Ecto neural progenitor cell (in vitro differentiated cells): ENCODE data around the gene MMP15.
"Not testable (repeated sequence)": the region's sequence is repeated elsewhere in the genome, so short reads cannot be mapped to it uniquely, and the experiment has no call there.

ENCODE experiments used
- DNase-seq: peaks from one replicate; pipeline ENCODE4 v3.0.0-alpha.2; 2018; ENCODE audit warnings: low spot score

MMP15 gene

DNA sequence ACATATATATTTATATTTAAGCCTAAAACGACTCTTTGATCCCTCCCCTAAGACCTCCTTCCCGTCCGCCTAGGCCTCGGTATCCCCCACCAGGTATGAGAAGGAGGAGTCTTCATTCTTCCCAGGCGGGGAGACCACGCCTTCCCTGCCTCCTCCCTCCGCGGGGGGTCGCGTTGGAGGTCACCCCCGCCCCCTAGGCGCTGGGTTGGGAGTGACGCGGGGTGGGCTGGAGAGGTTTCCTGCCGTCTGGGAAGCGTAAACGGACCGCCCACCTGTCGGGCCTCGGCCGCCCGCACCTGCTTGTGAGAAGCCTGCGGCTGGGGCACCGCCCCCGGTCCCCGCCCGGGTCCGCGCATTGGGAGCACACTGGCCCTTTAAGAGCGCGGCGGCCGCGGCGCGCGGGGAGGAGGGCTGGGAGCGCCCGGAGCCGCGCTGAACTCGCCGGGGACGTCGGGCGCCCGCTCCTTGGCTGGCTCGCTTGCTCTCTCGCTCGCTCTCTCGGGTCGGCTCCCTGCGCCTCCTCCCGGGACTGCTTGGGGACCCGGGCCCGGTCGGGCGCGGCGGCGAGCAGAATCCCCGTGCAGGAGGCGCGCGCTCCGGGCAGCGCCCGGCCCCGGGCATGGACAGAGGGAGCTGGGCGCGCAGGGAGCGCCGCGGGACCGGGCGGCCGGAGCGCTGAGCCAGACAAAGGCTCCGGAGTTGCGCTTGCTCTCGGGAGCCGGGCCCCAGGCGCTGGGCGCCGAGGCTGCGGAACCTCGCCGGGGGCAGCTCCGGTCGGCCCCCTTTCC, at the start of gene MMP15:
MMP15 (plus strand) TSS at position 404 of the 788 bp plus-strand sequence. CDS start 597 bp downstream, outside the sequence.
- peak; percentile 89 for DNase-seq

DNA sequence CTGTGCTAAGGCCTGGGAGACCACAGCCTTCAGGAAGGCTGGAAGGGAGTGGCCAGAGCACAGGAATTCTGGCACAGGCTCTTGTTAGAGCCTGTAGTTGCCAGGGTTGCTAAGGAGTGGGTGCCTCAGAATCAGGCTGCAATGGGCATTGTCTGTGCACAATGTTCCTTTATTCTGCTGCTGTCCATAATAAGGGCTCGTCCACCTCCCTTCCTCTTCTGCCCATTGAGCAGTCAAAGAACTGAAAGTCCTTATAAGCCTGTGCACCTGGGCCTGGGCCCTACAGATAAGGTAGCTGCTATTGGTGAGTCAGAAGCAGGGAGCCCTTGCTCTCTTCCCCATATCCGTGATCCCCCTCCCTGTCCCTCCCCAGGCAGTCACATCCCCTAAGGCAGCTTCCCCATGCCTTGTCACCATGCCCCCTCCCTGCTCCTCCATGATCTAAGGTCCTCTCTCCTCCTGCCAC, 49.2 kb upstream of the MMP15 start:
- DNase-seq: no peak

DNA sequence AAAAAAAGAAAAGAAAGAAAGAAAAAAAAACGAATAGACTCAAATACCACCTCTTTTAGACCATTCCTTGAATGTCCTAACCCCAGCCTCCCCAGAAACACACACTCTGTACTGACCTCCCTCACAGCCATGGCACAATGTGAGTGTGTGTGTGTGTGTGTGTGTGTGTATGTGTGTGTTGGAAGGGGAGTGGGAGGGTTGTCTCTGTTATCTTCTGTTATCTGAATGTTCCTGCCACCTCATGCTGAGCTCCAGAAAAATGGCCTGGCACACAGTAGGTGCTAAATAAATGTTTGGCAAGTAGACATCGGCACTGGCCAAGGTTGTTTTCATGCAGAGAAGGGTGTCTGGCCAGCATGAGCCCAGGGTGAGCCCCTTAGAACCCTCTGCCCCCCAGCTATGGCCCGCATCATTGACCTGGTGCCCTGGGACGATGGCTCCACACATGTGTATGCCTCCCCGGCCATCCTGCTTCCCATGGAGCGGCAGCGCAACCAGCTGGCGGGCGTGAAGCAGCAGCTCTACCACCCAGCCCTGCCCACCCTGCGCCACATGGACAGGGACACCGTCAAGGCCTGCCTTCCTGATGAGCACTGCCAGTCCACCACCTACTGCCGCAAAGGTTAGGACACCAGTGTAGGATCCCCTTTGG, 48.0 kb upstream of the MMP15 start:
- no peak for DNase-seq

DNA sequence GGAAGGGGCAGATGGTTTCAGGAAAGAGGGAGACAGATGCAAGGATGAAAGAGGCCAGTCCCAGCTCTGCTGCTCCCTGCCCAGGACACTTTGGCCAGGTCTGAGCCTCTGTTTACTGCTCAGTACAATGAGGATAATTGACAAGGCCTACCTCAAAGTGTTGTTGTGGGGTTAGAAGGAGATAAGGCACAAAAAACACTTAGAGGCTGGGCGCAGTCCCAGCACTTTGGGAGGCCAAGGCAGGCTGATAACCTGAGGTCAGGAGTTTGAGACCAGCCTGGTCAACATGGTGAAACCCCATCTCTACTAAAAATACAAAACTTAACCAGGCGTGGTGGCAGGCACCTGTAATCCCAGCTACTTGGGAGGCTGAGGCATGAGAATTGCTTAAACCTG, 47.5 kb upstream of the MMP15 start:
- not testable (repeated sequence) for DNase-seq

DNA sequence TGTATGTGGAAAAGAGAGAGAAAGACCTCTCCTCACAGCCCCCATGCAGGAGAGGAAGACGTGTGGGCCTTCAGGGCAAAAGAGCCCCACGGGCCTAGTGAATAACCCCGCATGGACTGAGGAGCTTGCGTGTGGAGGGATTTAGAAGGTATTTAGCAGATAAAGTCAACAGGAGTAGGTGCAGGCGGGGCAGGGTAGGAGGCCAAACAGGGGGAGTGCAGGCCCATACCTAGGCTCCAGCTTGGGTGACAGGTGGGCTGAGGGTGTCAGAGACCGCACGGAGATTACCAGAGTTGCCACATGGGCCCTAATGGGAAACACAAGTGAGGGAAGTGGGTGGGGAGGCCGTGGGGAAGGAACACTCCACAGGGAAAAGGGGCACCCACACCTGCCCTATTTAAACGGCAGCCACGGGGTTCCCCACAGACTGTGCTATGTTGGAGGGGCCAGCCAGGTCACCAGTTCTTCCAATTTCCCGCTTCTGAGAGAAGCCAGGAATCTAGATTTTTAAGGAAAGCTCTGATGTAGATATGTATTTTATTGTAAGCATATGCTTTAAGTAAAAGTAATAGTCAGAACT, 46.5 kb upstream of the MMP15 start:
- no peak for DNase-seq

DNA sequence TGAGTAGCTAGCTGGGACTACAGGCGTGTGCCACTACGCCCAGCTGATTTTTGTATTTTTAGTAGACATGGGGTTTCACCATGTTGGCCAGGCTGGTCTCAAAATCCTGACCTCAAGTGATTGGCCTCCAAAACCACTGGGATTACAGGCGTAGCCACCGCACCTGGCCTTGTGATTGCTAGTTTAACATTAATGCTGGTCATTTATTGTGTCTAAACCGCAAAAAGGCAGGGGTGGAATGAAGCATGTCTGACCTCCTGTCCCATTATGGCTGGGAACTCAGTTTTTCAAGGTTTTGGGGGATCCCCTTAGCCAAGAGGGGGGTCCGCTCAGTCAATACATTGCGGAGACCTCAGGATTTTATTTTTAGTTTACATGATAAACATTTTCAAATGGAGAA, 43.9 kb upstream of the MMP15 start:
- DNase-seq: no peak

DNA sequence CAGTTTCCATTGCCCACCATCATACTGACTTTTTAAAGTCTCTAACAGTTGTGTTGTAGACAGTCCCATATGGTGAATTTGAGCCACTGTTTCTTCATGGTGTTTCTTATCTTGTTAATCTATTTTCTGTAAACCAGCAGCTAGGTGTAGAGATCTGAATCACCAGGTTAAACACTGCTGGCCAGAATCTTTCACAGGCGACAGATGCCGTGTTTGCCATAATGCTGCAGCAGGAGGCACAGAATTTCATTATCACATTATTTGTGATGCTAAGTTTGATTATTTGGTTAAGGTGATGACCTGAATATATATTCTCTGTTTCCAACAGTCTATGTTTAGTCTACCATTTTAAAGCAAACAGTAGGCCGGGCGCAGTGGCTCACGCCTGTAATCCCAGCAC, 43.2 kb upstream of the MMP15 start:
- no peak for DNase-seq

DNA sequence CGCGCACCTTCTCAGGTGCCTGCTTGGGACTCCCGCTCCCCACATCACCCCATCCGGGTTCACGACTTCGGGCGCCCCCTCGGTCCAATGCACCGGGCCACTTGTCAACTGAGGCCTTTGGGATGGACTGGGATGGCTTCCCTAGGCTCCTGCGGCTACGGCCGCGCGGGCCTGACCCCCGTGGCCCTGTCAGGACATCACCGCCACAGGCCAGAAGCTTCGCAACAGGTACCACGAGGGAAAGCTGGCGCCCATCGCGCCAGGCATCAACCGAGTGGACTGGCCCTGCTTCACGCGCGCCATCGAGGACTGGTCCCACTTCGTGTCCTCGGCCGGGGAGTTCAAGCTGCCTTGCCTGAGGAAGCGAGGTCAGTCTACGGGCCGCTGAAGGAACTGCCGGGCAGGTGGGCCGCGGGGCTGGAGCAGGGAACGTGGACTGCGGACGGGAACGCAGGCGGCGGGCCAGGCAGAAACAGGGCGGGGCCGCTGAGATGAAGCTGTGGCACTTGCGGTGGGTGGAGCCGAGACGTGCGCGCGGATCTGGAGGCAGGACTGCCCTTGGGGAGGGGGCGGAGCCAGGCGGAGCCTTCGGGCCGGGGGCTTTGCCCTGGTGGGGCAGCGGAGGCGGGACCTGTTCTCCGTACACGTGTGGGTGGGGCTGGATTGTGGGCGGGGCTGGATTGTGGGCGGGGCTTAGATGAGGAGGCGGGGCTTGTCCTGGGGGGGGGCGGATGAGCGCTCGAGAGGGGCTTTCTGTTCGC, 40.9 kb upstream of the MMP15 start:
- DNase-seq: peak; percentile 99

DNA sequence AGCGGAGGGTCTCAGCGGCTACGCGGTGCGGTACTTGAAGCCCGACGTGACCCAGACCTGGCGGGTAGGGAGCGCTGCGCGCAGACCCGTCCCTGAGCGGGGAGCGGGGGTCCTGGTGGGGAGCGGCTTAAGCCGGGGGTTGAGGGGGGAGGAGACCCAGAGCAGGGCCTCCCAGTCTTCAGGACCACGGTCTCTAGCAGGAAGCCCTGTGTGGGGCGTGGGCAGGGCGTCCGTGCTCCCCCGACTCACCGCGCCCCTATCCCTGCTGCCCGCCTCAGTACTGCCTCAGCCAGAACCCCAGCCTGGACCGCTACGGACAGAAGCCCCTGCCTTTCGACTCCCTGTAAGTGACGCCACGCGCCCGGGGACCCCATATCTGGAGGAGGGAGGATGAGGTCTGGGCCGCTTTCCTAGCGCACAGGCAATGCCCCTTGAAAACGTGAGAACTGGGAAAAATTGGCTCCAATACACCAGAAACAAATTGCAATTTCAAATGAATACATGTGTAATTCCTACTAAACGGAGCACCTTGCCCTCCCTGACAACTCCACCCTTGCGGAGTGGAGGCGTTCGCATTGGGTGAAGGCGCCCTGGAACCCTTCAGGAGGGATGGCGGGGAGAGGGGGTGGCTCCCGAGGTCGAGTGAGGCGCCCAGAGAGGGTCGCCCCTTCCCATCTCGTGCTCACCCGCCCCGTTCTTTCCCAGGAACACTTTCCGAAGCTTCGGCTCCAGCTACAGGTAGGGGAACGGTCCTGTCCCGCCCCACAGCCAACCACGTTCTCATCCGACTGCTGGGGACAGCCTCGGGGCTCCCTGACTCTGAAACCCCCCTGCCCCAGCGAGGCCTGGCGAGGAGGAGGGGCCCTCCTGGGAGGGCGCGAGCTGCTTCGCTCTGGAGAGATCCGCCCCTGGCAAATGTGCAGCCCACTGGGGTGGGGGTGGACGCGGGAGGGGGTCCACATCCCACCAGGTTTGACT, 40.1 kb upstream of the MMP15 start:
- no peak for DNase-seq

DNA sequence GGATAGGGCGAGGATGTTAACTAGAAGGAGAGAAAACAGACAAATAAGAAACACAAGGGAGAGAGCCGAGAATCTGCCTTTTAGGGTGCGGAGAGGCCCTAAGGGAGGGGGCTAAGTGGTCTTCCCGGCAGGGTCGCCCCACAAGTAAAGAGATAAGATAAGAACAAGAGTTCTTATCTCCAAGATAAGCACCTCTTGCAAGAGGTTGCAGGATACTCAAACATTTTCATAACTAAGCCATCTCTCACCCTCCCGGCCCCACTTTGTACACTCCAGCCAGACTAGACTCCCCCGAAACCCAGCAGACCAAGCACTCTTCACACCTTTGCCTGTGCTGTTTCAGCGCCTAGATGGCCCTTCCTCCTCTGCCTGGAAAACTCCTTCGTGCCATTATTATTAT, 39.4 kb upstream of the MMP15 start:
- no peak for DNase-seq

DNA sequence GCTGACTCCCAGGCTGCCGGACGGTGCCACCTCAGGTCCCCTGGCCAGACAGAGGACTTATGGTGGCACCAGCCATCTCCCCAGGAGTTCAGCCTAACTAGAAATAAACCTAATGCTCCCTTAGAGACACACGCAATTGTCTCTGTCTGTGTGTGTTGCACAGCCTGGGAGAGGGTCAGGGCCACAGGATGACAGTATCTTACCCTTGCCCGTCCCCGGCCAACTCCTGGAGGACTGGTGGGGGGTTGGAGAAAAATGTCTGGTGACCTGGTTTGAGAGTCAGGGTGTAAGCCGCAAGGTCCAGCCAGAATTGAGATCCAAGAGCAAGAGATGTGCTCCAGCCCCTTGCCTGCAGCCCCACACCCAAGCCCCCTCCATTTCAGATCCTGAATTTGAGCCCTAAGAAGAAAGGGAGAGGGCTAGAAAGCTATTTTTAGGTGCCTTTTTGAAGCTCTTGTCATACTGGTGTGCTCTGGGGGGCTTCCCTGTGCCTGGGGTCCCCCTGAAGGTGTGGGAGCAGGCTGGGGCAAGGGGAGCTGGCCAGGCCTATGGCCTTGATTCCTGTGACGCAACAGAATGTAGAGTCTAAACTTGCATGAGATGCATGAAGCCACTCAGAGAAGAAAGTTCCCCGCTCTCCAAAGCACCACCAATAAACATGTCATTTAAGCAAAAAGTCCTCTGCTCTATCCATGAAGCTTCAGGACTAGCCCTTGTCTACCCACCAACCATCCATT, 37.9 kb upstream of the MMP15 start:
- DNase-seq: no peak

DNA sequence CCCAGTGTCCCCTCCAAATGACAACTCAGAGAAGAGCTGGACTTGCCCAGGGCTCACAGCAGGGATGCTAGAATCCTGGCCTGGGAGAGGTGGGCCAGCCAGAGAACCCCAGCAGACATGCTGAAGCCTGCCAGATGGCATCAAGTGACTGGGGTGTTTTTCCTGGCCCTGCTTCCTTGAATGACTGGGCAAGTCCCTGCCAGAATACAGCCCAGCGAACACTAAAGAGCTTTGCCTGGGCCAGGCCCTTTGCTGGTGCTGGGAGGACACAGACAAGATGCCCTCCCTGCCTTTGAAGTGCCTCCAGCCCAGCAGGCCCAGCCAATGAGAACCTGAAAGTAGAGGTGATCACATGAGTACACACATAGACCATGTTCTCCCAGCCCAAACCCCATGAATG, 36.6 kb upstream of the MMP15 start:
- DNase-seq: no peak

DNA sequence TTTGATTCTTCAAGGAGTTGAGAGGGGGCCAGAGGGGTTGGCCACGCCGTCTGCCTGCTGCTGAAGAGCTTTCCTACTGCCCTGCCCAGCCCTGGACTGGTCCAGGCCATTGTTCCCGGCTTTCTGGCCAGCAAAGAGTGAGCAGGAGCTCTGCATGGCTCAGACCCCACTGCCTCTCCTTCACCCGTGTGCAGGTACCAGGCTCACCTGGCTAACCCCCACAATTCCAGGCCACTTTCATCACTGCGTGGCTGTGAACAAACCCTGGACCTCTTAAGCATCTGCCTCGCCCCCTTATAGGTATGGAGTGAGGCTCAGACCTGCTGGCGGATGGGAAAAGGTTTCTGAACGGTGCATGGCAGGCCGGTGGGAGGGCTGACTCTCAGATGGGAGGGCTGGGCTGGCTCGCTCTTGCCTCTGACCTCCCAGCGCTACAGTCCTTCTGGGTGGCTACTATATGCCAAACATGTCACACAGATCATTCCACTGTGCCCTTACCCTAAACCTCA, 33.9 kb upstream of the MMP15 start:
- DNase-seq: no peak

DNA sequence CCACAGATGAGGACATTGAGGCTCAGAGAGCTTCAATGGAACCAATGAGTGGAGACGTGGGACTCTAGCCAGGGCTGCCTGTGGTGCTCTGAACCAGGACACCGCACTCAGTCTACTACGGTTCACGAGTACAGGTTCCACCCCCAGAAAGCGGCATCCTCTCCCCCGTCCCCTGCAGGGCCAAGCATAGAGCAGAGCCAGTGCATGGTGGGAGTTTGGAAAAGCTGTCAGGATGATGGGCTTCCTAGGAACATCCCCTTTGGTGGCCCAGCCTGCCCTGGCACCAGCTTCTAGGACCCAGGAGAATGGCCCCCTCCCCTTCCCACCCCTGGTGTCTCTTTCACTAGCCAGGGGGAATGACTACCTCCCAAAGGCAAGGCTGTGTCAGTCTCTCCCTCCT, 33.5 kb upstream of the MMP15 start:
- DNase-seq: no peak

DNA sequence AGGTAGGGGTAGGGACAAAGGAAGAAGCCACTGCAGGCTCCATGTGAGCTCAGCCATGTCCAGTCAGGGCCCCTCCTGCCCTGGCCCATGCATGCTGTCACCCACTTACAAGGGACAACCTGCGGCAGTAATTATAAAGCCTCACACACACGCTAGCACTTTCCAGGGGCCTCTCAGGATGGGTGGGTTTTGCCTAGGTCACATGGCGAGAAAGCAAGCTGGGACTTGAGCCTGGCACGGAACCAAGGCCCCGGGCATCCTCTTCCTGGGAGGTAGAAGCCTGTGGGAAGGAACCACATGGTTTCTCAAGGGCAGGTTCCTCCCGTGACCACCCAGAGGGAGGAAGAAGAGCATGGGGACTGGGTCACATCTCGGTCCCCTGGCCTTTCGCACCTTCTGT, 32.1 kb upstream of the MMP15 start:
- no peak for DNase-seq

DNA sequence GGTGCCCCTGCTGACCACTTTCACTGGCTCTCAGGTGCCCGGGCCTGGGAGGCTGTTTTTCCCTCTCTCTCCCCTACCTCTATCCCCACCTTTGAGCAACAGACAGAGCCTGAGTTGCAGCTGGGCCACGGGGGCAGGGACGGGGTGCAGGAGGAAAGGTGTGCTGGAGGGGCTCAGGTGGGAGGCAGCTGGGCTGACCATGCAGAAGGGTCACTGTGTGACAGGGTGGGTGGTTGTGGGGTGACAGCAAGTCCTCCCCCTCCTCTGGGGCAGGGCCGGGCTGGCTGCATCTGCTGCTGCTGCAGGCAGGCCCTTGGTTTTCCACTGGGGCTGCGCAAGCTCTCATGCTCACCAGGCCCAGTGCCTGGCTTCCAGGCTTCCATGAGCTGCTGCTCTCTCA, 31.7 kb upstream of the MMP15 start:
- DNase-seq: no peak

DNA sequence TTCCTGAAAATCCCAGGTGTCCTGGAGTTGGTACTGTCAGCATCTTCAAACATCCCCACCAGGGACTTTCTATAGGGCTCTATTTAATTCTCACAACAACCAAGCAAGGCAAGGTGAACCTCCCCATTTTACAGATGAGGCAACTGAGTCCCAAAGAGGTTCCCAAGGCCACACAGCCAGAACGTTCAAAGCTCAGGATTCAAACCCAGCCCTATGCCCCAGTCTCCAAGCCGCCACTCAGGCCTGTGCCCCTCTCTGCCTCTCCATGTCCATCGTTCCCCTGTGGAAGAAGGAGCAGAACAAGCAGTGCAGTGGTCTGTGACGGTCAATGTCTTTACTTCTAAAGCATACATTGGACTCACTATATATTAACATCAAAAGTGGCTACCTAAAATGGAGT, 31.2 kb upstream of the MMP15 start:
- no peak for DNase-seq

DNA sequence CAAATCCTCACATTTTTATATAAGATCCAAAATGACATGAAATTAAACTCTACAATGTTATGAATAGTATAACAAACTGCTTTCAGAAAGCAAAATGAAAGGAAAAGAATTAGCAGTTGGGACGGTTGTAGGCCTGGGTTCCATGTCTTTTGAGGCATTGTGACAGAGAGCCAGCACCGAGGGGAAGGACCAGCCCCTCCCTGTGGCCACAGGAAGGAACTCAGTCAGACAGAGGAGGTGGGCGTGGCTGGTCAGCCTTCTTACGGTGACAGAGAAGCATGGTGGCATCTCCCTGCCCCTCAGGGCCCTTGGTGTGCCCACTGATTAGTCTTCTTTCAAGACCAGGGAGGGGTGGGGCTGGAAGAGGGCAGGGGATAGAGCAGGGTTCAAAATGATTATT, 30.8 kb upstream of the MMP15 start:
- DNase-seq: no peak

DNA sequence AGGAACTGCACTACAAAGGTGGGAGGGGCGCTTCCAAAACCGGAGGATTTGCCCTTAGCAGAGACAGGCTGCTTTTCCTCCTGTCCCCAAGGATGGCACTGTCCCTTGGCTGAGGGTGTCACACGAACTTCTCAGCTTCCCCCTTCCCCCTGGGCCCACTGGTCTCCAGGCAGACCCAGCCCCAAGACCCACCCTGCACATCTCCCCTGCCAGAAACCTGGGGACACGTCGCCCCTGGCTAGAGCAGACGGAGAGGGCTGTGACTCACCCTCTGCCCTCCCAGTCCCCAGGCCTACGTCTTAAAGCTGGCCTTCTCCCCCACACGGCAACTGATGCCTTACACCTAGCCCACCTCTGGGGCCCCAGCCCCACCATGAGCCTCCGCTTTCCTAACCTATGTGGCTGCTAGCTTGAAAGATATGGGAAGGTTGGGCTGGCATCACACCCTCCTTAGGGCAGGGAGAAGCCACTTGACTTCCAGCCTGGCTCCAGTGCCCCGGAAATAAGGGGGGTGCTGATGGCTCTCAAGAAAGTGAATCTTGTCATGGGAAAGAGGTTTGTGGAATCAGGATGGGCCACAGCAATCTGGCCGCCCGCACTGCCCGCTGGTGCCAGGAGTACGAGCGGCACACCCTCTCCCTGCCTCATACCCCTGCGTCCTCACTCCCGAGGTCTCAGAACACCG, 29.7 kb upstream of the MMP15 start:
- DNase-seq: no peak
